MM.1S (cell line): ENCODE data around the gene AKAP9.

Experiments used
- DNase-seq: peaks from one replicate; pipeline ENCODE4 v3.0.0-alpha.2; 2015
- H2AFZ ChIP-seq: fragments of 300-600 bp; sonication (generic); 2 replicates; pipeline ENCODE4 v1.6.0; 2016; ENCODE audit warnings: antibody characterized with exemption, low read length
- H3F3A ChIP-seq: fragments of 300-600 bp; sonication (generic); 2 replicates; pipeline ENCODE4 v1.6.1; 2016; ENCODE audit warnings: mild to moderate bottlenecking, antibody characterized with exemption, low read length, moderate library complexity, mixed read lengths; ENCODE audit not compliant: insufficient read depth
- H3K27ac ChIP-seq: fragments of 300-600 bp; sonication (generic); 2 replicates; pipeline ENCODE4 v1.5.1; 2016; ENCODE audit warnings: mild to moderate bottlenecking, low read length
- H3K27me3 ChIP-seq: fragments of 300-600 bp; sonication (generic); replicated peaks from 2 replicates; pipeline ENCODE4 v1.6.0; 2016; ENCODE audit warnings: low read length; ENCODE audit not compliant: insufficient read depth
- H3K36me3 ChIP-seq: fragments of 300-600 bp; sonication (generic); replicated peaks from 2 replicates; pipeline ENCODE4 v1.6.1; 2016; ENCODE audit warnings: mild to moderate bottlenecking, low read length, mixed read lengths; ENCODE audit not compliant: insufficient read depth
- H3K4me1 ChIP-seq: fragments of 300-600 bp; sonication (generic); 2 replicates; pipeline ENCODE4 v1.6.1; 2016; ENCODE audit warnings: low read length, mixed read lengths
- H3K4me2 ChIP-seq: fragments of 300-600 bp; sonication (generic); 2 replicates; pipeline ENCODE4 v1.6.0; 2016; ENCODE audit warnings: low read depth, low read length
- H3K4me3 ChIP-seq: fragments of 300-600 bp; sonication (generic); 2 replicates; pipeline ENCODE4 v1.5.1; 2016; ENCODE audit warnings: low read length, mixed read lengths
- H3K79me2 ChIP-seq: fragments of 300-600 bp; sonication (generic); 2 replicates; pipeline ENCODE4 v1.6.1; 2016; ENCODE audit warnings: mixed run types, low read length, mixed read lengths
- H3K9ac ChIP-seq: fragments of 300-600 bp; sonication (generic); 2 replicates; pipeline ENCODE4 v1.6.1; 2016; ENCODE audit warnings: low read length, mixed read lengths
- H3K9me2 ChIP-seq: fragments of 300-600 bp; sonication (generic); replicated peaks from 2 replicates; pipeline ENCODE4 v1.6.1; 2016; ENCODE audit warnings: mild to moderate bottlenecking, low read length, mixed read lengths; ENCODE audit not compliant: insufficient read depth
- H3K9me3 ChIP-seq: fragments of 300-600 bp; sonication (generic); replicated peaks from 2 replicates; pipeline ENCODE4 v1.6.1; 2016; ENCODE audit warnings: mild to moderate bottlenecking, low read length, mixed read lengths; ENCODE audit not compliant: insufficient read depth
- H4K20me1 ChIP-seq: fragments of 300-600 bp; sonication (generic); 2 replicates; pipeline ENCODE4 v1.6.1; 2016; ENCODE audit warnings: mild to moderate bottlenecking, low read length, moderate library complexity, mixed read lengths; ENCODE audit not compliant: insufficient read depth
- EZH2 ChIP-seq: fragments of 300-600 bp; sonication (generic); optimal IDR thresholded peaks from 2 replicates; pipeline ENCODE3; 2017; ENCODE audit warnings: low read depth, mild to moderate bottlenecking, antibody characterized with exemption, low read length, mixed read lengths
- EZH2phosphoT487 ChIP-seq: fragments of 300-600 bp; sonication (generic); IDR thresholded peaks from 2 replicates; pipeline ENCODE4 v1.6.1; 2018; ENCODE audit warnings: antibody characterized with exemption, low read length
- TF ChIP-seq, protein P1 (sequence below): fragments of 300-600 bp; sonication (generic); IDR thresholded peaks from 2 replicates; pipeline ENCODE4 v1.5.1; 2016; ENCODE audit warnings: antibody characterized with exemption, low read length, mixed read lengths

AKAP9 gene

DNA sequence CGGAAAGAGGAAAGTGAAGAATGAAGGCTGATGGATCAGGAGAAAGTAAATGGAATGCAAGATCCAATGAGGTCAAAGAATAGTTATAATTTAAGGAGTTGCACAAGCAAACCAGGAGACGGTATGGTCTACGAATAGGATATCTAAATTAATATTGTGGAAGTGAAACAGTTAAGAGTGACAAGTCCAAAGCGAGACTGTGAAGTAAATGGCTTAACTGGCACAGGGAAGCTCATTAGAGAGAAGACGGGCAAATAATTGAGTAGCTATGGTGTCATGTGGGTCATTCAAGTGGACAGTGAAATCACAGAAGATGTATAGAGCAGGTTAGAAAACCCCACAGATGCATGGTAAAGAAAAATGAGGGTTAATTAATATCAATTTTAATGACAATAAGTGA is 190.4 kb downstream of the AKAP9 start:
- no peak overlapping the region for H3K27ac ChIP-seq
- peaks cover 20% of the 10 kb centered on the region for H3K36me3 ChIP-seq
- H3K27me3 ChIP-seq = no peaks in the 10 kb centered on the region
- TF ChIP-seq EZH2phosphoT487 (no peak), EZH2 (no peak)
- TF ChIP-seq, protein P1, sequence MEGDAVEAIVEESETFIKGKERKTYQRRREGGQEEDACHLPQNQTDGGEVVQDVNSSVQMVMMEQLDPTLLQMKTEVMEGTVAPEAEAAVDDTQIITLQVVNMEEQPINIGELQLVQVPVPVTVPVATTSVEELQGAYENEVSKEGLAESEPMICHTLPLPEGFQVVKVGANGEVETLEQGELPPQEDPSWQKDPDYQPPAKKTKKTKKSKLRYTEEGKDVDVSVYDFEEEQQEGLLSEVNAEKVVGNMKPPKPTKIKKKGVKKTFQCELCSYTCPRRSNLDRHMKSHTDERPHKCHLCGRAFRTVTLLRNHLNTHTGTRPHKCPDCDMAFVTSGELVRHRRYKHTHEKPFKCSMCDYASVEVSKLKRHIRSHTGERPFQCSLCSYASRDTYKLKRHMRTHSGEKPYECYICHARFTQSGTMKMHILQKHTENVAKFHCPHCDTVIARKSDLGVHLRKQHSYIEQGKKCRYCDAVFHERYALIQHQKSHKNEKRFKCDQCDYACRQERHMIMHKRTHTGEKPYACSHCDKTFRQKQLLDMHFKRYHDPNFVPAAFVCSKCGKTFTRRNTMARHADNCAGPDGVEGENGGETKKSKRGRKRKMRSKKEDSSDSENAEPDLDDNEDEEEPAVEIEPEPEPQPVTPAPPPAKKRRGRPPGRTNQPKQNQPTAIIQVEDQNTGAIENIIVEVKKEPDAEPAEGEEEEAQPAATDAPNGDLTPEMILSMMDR = no peak
- no peak overlapping the region for H3K4me3 ChIP-seq
- no peaks in the 10 kb centered on the region for H3K9me3 ChIP-seq
- no peak overlapping the region for H3K9ac ChIP-seq
- peaks cover 49% of the 10 kb centered on the region for H3K79me2 ChIP-seq
- H3F3A ChIP-seq = peaks cover 2% of the 10 kb centered on the region; the same call in 1 of the 2 replicates
- no peak overlapping the region for H2AFZ ChIP-seq
- 0 out of 2 replicates have a peak, but pooled peaks cover 9% of the 10 kb centered on the region for H3K4me1 ChIP-seq
- no peaks in the 10 kb centered on the region for H3K9me2 ChIP-seq
- H3K4me2 ChIP-seq = no peak overlapping the region
- H4K20me1 ChIP-seq = 0 out of 2 replicates have a peak, but pooled peaks cover 6% of the 10 kb centered on the region
- no peak for DNase-seq

DNA sequence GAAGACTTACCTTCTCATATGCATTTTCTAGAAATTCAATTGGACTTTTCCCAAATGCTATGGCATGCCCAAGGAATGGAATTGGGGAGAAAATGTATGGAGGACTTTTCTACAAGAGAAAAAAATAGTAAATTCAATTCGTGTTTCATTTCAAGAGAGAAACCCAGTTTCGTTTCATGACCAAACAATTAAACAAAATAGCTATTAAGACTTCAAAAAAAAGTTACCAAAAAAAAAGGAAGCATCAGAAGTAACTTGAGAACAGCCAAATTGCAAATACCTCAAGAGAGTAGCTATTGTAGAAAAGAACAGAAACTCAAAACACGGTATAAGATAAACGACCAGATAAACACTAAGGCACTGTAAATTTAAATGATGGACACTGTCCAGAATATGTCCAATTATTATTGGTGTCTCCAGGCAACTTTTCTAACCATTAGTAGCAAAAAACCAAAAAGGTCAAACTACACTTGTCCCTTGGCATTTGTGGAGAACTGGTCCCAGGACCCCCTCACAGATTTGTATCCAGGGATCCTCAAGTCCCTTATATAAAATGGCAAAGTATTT is 191.2 kb downstream of the AKAP9 start:
- Histone ChIP-seq H3K9me2 (no peaks in the 10 kb centered on the region), H3F3A (no peaks in the 10 kb centered on the region), H2AFZ (no peak overlapping the region), H3K9me3 (no peaks in the 10 kb centered on the region), H3K9ac (no peak overlapping the region), H3K4me2 (peak overlapping the region; percentile 95; the same call in 1 of the 2 replicates), H3K79me2 (peaks cover 49% of the 10 kb centered on the region), H3K27me3 (no peaks in the 10 kb centered on the region), H3K4me3 (no peak overlapping the region), H3K36me3 (peaks cover 16% of the 10 kb centered on the region), H3K4me1 (0 out of 2 replicates have a peak, but pooled peaks cover 4% of the 10 kb centered on the region), H3K27ac (no peak overlapping the region), H4K20me1 (0 out of 2 replicates have a peak, but pooled peaks cover 6% of the 10 kb centered on the region)
- TF ChIP-seq EZH2phosphoT487 (no peak), EZH2 (no peak)
- TF ChIP-seq, protein P1 = no peak
- no peak for DNase-seq

DNA sequence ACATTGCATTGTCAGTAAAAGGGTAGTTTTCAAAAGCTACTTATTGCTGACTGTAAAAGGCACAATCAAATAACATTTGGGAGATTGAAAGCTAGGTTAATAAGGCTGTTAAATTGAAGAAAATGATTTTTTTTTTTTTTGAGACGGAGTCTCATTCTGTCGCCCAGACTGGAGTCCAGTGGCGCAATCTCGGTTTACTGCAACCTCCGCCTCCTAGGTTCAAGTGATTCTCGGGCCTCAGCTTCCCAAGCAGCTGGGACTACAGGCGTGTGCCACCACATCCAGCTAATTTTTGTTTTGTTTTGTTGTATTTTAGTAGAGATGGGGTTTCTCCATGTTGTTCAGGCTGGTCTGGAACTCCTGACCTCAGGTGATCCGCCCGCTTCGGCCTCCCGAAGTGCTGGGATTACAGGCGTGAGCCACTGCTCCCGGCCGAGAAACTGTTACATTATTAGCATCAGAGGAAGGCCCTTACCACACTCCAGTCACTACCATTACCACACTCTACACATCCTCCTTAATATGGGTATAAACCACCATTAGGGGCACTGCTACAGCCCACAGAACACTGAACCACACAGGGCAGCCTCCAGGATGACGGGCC is 192.6 kb downstream of the AKAP9 start:
- peaks cover 49% of the 10 kb centered on the region for H3K79me2 ChIP-seq
- no peak for DNase-seq

More for the DNA sequence above, 192.6 kb downstream of the AKAP9 start:
- Histone ChIP-seq H3K4me3 (peak overlapping the region; percentile 97), H3K4me1 (0 out of 2 replicates have a peak, but pooled peaks cover 4% of the 10 kb centered on the region), H2AFZ (peak overlapping the region; percentile 95), H3K9ac (peak overlapping the region; percentile 87), H4K20me1 (0 out of 2 replicates have a peak, but pooled peaks cover 6% of the 10 kb centered on the region), H3K9me2 (no peaks in the 10 kb centered on the region), H3K27me3 (no peaks in the 10 kb centered on the region), H3K36me3 (peaks cover 10% of the 10 kb centered on the region), H3K4me2 (peak overlapping the region; percentile 95), H3K9me3 (no peaks in the 10 kb centered on the region), H3F3A (no peaks in the 10 kb centered on the region), H3K27ac (peak overlapping the region; percentile 84; the same call in 1 of the 2 replicates)
- TF ChIP-seq, protein P1 = no peak
- TF ChIP-seq EZH2 (no peak), EZH2phosphoT487 (no peak)
